Kidney (tissue), 22 donors: ENCODE data around the gene PLPP6. TPM values are rescaled to one million over a fixed set of nuclear protein-coding genes. Genes with fewer than 3 reads are reported as not detected.
A peak's percentile ranks its signal among the peaks of the same experiment; 100 is the strongest.

Experiments
- DNase-seq, 5 donors: peaks; one replicate each; pipeline ENCODE4 v3.0.0-alpha.2; 2013 to 2020
- FAIRE-seq: peaks from 2 replicates; lab custom pipeline; 2012; peaks lifted over from hg19 to GRCh38; lab: Jason Lieb, UNC
- H3K27ac ChIP-seq, 2 donors: one replicate each; pipeline ENCODE4 v1.7.0; 2013; ENCODE audit warnings: low read depth in 2 of 2, low read length in 2 of 2, inconsistent platforms in 1 of 2
- H3K27me3 ChIP-seq: one replicate; pipeline ENCODE4 v1.7.1; 2013; ENCODE audit warnings: low read length, inconsistent platforms; ENCODE audit not compliant: control insufficient read depth, insufficient read depth
- H3K36me3 ChIP-seq, 3 donors: one replicate each; pipeline versions ENCODE4 v1.7.0 to v1.7.1; 2013; ENCODE audit warnings: low read length in 3 of 3, control low read depth in 1 of 3, inconsistent platforms in 1 of 3; ENCODE audit not compliant: insufficient read depth in 3 of 3, control insufficient read depth in 2 of 3
- H3K4me1 ChIP-seq, 3 donors: one replicate each; pipeline versions ENCODE4 v1.7.0 to v1.7.1; 2013; ENCODE audit warnings: low read length in 3 of 3, inconsistent platforms in 1 of 3, low read depth in 1 of 3; ENCODE audit not compliant: control insufficient read depth in 2 of 3, insufficient read depth in 2 of 3
- H3K4me3 ChIP-seq, 3 donors: one replicate each; pipeline versions ENCODE4 v1.7.0 to v1.8.1; 2013; ENCODE audit warnings: low read length in 3 of 3, control low read depth in 1 of 3, inconsistent platforms in 1 of 3
- H3K9ac ChIP-seq, 3 donors: one replicate each; pipeline versions ENCODE4 v1.7.0 to v1.7.1; 2013; ENCODE audit warnings: low read length in 3 of 3, control low read depth in 1 of 3, inconsistent platforms in 1 of 3
- H3K9me3 ChIP-seq, 3 donors: one replicate each; pipeline versions ENCODE4 v1.7.0 to v1.7.1; 2013; ENCODE audit warnings: low read length in 3 of 3, control low read depth in 1 of 3, inconsistent platforms in 1 of 3; ENCODE audit not compliant: control insufficient read depth in 2 of 3, insufficient read depth in 1 of 3
- CTCF ChIP-seq: IDR thresholded peaks from 3 replicates; pipeline ENCODE4 v1.5.1; 2012; ENCODE audit warnings: mild to moderate bottlenecking, moderate library complexity, borderline replicate concordance; ENCODE audit not compliant: insufficient read depth; ENCODE audit errors: extremely low read depth
- intact Hi-C: fragments of 100-400 bp; cut with DNase I; formaldehyde crosslinking; loops from one replicate; pipeline ENCODE4 v1.11.1; 2022
- long read RNA-seq, 10 donors: library from polyadenylated mRNA in 1 of 10; unstranded in 1 of 10; transcript quantifications; one replicate each; pipeline ENCODE4 v2.0.0 and lab custom pipeline, GENCODE V29; 2021 to 2026
- polyA plus RNA-seq: library from polyadenylated mRNA; stranded (reverse); fragments of 350-450 nt; fragmentation: Illumina TruSeq; extraction: RNeasy Lipid Tissue Mini Kit (QIAGEN cat#74804); gene quantifications from one replicate; pipeline ENCODE4 v1.2.3, GENCODE V29; 2014; ENCODE audit warnings: low read depth, low replicate concordance; ENCODE audit not compliant: insufficient read depth
- total RNA-seq: library from RNA; stranded (reverse); fragmentation: NEBNext Ultra II Directional; extraction: Animal tissue kit (Norgen Biotek cat#: 25700); gene quantifications from one replicate; pipeline ENCODE4 v1.2.1, GENCODE V29; 2021
- donor health status: control.
- donor health status: control.
- donor health status: control.
- donor health status: control.
- donor health status: control.
- donor health status: DM: yes; HTN: yes; CAD: no.
- donor health status: Normal renal cell carcinoma (clear cell type).

Gene PLPP6
- total RNA-seq (9.0 TPM), polyA plus RNA-seq (6.7 TPM)
- long read RNA-seq, donor 1, transcript PLPP6-201 (1 exons, 2,944 nt), result major isoform, 10 of 10 reads
- long read RNA-seq, donor 1, partial matches to known transcripts, result 0 of 10 reads
- long read RNA-seq, donor 1, other reads (novel, unspliced or antisense), result 0 of 10 reads
- long read RNA-seq, donor 2, transcript PLPP6-201 (1 exons, 2,944 nt), result major isoform, 15 of 15 reads
- long read RNA-seq, donor 2, partial matches to known transcripts, result 0 of 15 reads
- long read RNA-seq, donor 2, other reads (novel, unspliced or antisense), result 0 of 15 reads
- long read RNA-seq, donor 3, transcript PLPP6-201 (1 exons, 2,944 nt), result major isoform, 20 of 20 reads
- long read RNA-seq, donor 3, partial matches to known transcripts, result 0 of 20 reads
- long read RNA-seq, donor 3, other reads (novel, unspliced or antisense), result 0 of 20 reads
- long read RNA-seq, donor 4, transcript PLPP6-201 (1 exons, 2,944 nt), result major isoform, 12 of 12 reads
- long read RNA-seq, donor 4, partial matches to known transcripts, result 0 of 12 reads
- long read RNA-seq, donor 4, other reads (novel, unspliced or antisense), result 0 of 12 reads
- long read RNA-seq, donor 5, result 0 reads
- long read RNA-seq, donor 6, transcript PLPP6-201 (1 exons, 2,944 nt), result major isoform, 7 of 7 reads
- long read RNA-seq, donor 6, partial matches to known transcripts, result 0 of 7 reads
- long read RNA-seq, donor 6, other reads (novel, unspliced or antisense), result 0 of 7 reads
- long read RNA-seq, donor 7, transcript PLPP6-201 (1 exons, 2,944 nt), result major isoform, 8 of 8 reads
- long read RNA-seq, donor 7, partial matches to known transcripts, result 0 of 8 reads
- long read RNA-seq, donor 7, other reads (novel, unspliced or antisense), result 0 of 8 reads
- long read RNA-seq, donor 8, transcript PLPP6-201 (1 exons, 2,944 nt), result major isoform, 25 of 25 reads
- long read RNA-seq, donor 8, partial matches to known transcripts, result 0 of 25 reads
- long read RNA-seq, donor 8, other reads (novel, unspliced or antisense), result 0 of 25 reads
- long read RNA-seq, donor 9, transcript PLPP6-201 (1 exons, 2,944 nt), result major isoform, 9 of 9 reads
- long read RNA-seq, donor 9, partial matches to known transcripts, result 0 of 9 reads
- long read RNA-seq, donor 9, other reads (novel, unspliced or antisense), result 0 of 9 reads
- long read RNA-seq, donor 10, transcript PLPP6-201 (1 exons, 2,944 nt), result major isoform, 14 of 14 reads
- long read RNA-seq, donor 10, partial matches to known transcripts, result 0 of 14 reads
- long read RNA-seq, donor 10, other reads (novel, unspliced or antisense), result 0 of 14 reads

- peak; percentile 54 for FAIRE-seq
- Histone ChIP-seq H3K9me3 (no peaks in the 10 kb centered on the region), H3K27ac (peak within 1 kb of the TSS; percentile 61 to 79), H3K9ac (peak within 1 kb of the TSS; percentile 39 to 66 (median 42)), H3K36me3 (no peaks in the 10 kb centered on the region), H3K27me3 (no peaks in the 10 kb centered on the region), H3K4me3 (peak within 1 kb of the TSS; percentile 74 to 84 (median 75)), H3K4me1 (peaks cover 3 to 17% (median 13%) of the 10 kb centered on the region in 3 donors)
- peak; percentile 74 for TF ChIP-seq CTCF
- intact Hi-C loops, result no loop called here
- peak; percentile 90 to 96 (median 95) for DNase-seq
These were observed at the start of gene PLPP6 for GRCh38 chr9:4662108-4662988. TSS of gene PLPP6 (plus strand) at chr9:4662294. CDS start at chr9:4662376, 82 bp downstream.

GRCh38 chr9:4614627-4615026 is 47.5 kb upstream of the PLPP6 start:
- H3K36me3 ChIP-seq, result no peaks in the 10 kb centered on the region
- no peak for FAIRE-seq
- no peaks in the 10 kb centered on the region for H3K9me3 ChIP-seq
- intact Hi-C loops, result no loop called here
- H3K9ac ChIP-seq, result no peak overlapping the region
- no peaks in the 10 kb centered on the region for H3K4me1 ChIP-seq
- no peak overlapping the region for H3K4me3 ChIP-seq
- no peaks in the 10 kb centered on the region for H3K27me3 ChIP-seq
- H3K27ac ChIP-seq, result no peak overlapping the region
- no peak for DNase-seq
- TF ChIP-seq CTCF, result no peak

- Histone ChIP-seq H3K9me3 (no peaks in the 10 kb centered on the region), H3K4me3 (no peak overlapping the region), H3K27me3 (no peaks in the 10 kb centered on the region), H3K36me3 (no peaks in the 10 kb centered on the region), H3K27ac (no peak overlapping the region), H3K9ac (no peak overlapping the region), H3K4me1 (no peaks in the 10 kb centered on the region)
- DNase-seq (no peak), FAIRE-seq (no peak)
- intact Hi-C loops, result no loop called here
- no peak for TF ChIP-seq CTCF
These were observed 46.8 kb upstream of the PLPP6 start for GRCh38 chr9:4615251-4615650.
